ENCODE measurements around the gene SPEM3.

The SPEM3 gene

GRCh38 chr17:7475764-7476422, 47.2 kb downstream of the SPEM3 start:
- no peak overlapping the region for H3K4me3 ChIP-seq (ENCODE audit: low read depth, low read length)
- no peak for DNase-seq (ENCODE audit: low read depth)

GRCh38 chr17:7476494-7476893, 47.8 kb downstream of the SPEM3 start:
- TF ChIP-seq CTCF (conservative IDR thresholded peaks at IDR 0.05; ENCODE audit: low read depth, low read length): peak; percentile 9
- DNase-seq (ENCODE audit: low read depth): peak; percentile 59
- H3K4me3 ChIP-seq (ENCODE audit: low read depth, low read length): no peak overlapping the region

More at GRCh38 chr17:7475764-7476422, 47.2 kb downstream of the SPEM3 start:
- TF ChIP-seq CTCF (conservative IDR thresholded peaks at IDR 0.05; ENCODE audit: low read depth, low read length): no peak

- no peak for DNase-seq (ENCODE audit: low read depth)
- H3K4me3 ChIP-seq (ENCODE audit: low read depth, low read length): no peak overlapping the region
These were observed 48.3 kb downstream of the SPEM3 start for GRCh38 chr17:7476951-7477350.

GRCh38 chr17:7477392-7478275, 49.0 kb downstream of the SPEM3 start:
- H3K4me3 ChIP-seq (ENCODE audit: low read depth, low read length): peak overlapping the region; percentile 76
- no peak for TF ChIP-seq CTCF (conservative IDR thresholded peaks at IDR 0.05; ENCODE audit: low read depth, low read length)
- DNase-seq (ENCODE audit: low read depth): peak; percentile 88

More at GRCh38 chr17:7476951-7477350, 48.3 kb downstream of the SPEM3 start:
- no peak for TF ChIP-seq CTCF (conservative IDR thresholded peaks at IDR 0.05; ENCODE audit: low read depth, low read length)

- H3K4me3 ChIP-seq (ENCODE audit: low read depth, low read length): peak overlapping the region; percentile 76
- DNase-seq (ENCODE audit: low read depth): peak; percentile 26
- TF ChIP-seq CTCF (conservative IDR thresholded peaks at IDR 0.05; ENCODE audit: low read depth, low read length): no peak
These were observed 49.9 kb downstream of the SPEM3 start for GRCh38 chr17:7478276-7479212.

GRCh38 chr17:7479213-7480088, 50.8 kb downstream of the SPEM3 start, which contains the start of gene ZBTB4:
ZBTB4 (minus strand) TSS chr17:7479631; CDS start chr17:7466801, 12,830 bp downstream.
- TF ChIP-seq CTCF (conservative IDR thresholded peaks at IDR 0.05; ENCODE audit: low read depth, low read length): no peak
- DNase-seq (ENCODE audit: low read depth): peak; percentile 41
- H3K4me3 ChIP-seq (ENCODE audit: low read depth, low read length): peak within 1 kb of the TSS; percentile 76
